ENCODE measurements around the gene HSPG2. TPM values are rescaled to one million over a fixed set of nuclear protein-coding genes. Genes with fewer than 3 reads are reported as not detected.

The HSPG2 gene
- total and polyA plus RNA-seq, 9 of the 15 experiments (the other 6 are each of a cell fraction or from before 2014, with no cell fraction given) = 0.14 to 160 (median 15.7) TPM

- TF ChIP-seq GTF2F1 (IDR thresholded peaks at IDR 0.05; ENCODE audit: low read depth, low read length) (no peak), CCNT2 (IDR thresholded peaks at IDR 0.05; ENCODE audit: borderline replicate concordance, extremely low read depth, insufficient read length, low read depth, low read length) (peak; percentile 32), C11orf30 (IDR thresholded peaks at IDR 0.05; ENCODE audit: low read depth) (no peak), HOXB6 (CRISPR knock-in tag; IDR thresholded peaks at IDR 0.05; ENCODE audit: borderline replicate concordance) (no peak), MCM5 (IDR thresholded peaks at IDR 0.05; ENCODE audit: low read depth) (no peak), ELK1 (CRISPR knock-in tag; IDR thresholded peaks at IDR 0.05) (no peak), ATF6 (CRISPR knock-in tag; IDR thresholded peaks at IDR 0.05) (0 out of 2 replicates have a peak, but pooled peaks have one; percentile 14), SMC3 (conservative IDR thresholded peaks at IDR 0.05; ENCODE audit: insufficient read depth, low read depth, low read length) (no peak), ZNF232 (CRISPR knock-in tag; IDR thresholded peaks at IDR 0.05) (no peak), ZNF778 (CRISPR knock-in tag; IDR thresholded peaks at IDR 0.05) (no peak), SMARCB1 (IDR thresholded peaks at IDR 0.05; ENCODE audit: insufficient read length, low read depth) (peak; percentile 85), SNIP1 (IDR thresholded peaks at IDR 0.05; ENCODE audit: low read depth) (no peak), ZBED1 (IDR thresholded peaks at IDR 0.05) (0 out of 2 replicates have a peak, but pooled peaks have one; percentile 23), MAFG (tag; conservative IDR thresholded peaks at IDR 0.05) (no peak), ID3 (CRISPR knock-in tag; IDR thresholded peaks at IDR 0.05) (no peak), ID3 (tag; IDR thresholded peaks at IDR 0.05) (peak; percentile 27; the same call in 1 of the 2 replicates), THRAP3 (IDR thresholded peaks at IDR 0.05; ENCODE audit: borderline replicate concordance) (no peak)
- TF ChIP-seq, protein P1, sequence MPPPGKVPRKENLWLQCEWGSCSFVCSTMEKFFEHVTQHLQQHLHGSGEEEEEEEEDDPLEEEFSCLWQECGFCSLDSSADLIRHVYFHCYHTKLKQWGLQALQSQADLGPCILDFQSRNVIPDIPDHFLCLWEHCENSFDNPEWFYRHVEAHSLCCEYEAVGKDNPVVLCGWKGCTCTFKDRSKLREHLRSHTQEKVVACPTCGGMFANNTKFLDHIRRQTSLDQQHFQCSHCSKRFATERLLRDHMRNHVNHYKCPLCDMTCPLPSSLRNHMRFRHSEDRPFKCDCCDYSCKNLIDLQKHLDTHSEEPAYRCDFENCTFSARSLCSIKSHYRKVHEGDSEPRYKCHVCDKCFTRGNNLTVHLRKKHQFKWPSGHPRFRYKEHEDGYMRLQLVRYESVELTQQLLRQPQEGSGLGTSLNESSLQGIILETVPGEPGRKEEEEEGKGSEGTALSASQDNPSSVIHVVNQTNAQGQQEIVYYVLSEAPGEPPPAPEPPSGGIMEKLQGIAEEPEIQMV (tag; conservative IDR thresholded peaks at IDR 0.05; ENCODE audit: low read depth) = no peak; the same call in 1 of the 2 replicates
Observed at GRCh38 chr1:21906173-21907078, 30.7 kb downstream of the HSPG2 start (continued).
